Astrocyte (in vitro differentiated cells and primary cell): ENCODE results near the gene RUNDC1. TPM values are rescaled to one million over a fixed set of nuclear protein-coding genes. Genes with fewer than 3 reads are reported as not detected.
A peak's percentile ranks its signal among the peaks of the same experiment; 100 is the strongest.

Experiments used
- DNase-seq: peaks from one replicate; pipeline ENCODE4 v3.0.0-alpha.2; 2010; ENCODE audit warnings: low read depth
- FAIRE-seq: peaks from 2 replicates; lab custom pipeline; 2011; peaks lifted over from hg19 to GRCh38; lab: Jason Lieb, UNC
- H2AFZ ChIP-seq: 2 replicates; pipeline ENCODE4 v1.6.0; 2012; ENCODE audit warnings: low read depth, low read length, inconsistent platforms
- H3K27ac ChIP-seq: 2 replicates; pipeline ENCODE4 v1.5.1; 2011; ENCODE audit warnings: low read depth, low read length, inconsistent platforms
- H3K27me3 ChIP-seq: 2 replicates; pipeline ENCODE4 v1.6.0; 2011; ENCODE audit warnings: low read length, inconsistent platforms; ENCODE audit not compliant: insufficient read depth
- H3K36me3 ChIP-seq: 2 replicates; pipeline ENCODE4 v1.5.1; 2011; ENCODE audit warnings: low read length, inconsistent platforms; ENCODE audit not compliant: insufficient read depth
- H3K4me1 ChIP-seq: 2 replicates; pipeline ENCODE4 v1.5.1; 2011; ENCODE audit warnings: low read length, inconsistent platforms; ENCODE audit not compliant: insufficient read depth
- H3K4me2 ChIP-seq: 2 replicates; pipeline ENCODE4 v1.6.0; 2012; ENCODE audit warnings: low read length, inconsistent platforms
- H3K4me3 ChIP-seq: 2 replicates; pipeline ENCODE4 v1.5.1; 2011; ENCODE audit warnings: low read depth, mild to moderate bottlenecking, low read length, inconsistent platforms; ENCODE audit not compliant: insufficient read depth
- H3K79me2 ChIP-seq: 2 replicates; pipeline ENCODE4 v1.6.0; 2012; ENCODE audit warnings: mild to moderate bottlenecking, low read length, inconsistent platforms; ENCODE audit not compliant: insufficient read depth
- H3K9ac ChIP-seq: 2 replicates; pipeline ENCODE4 v1.6.0; 2012; ENCODE audit warnings: mild to moderate bottlenecking, low read length, inconsistent platforms
- H3K9me3 ChIP-seq: 2 replicates; pipeline ENCODE4 v1.5.1; 2012; ENCODE audit warnings: low read depth, mild to moderate bottlenecking, low read length, inconsistent platforms; ENCODE audit not compliant: insufficient read depth
- H4K20me1 ChIP-seq: 2 replicates; pipeline ENCODE4 v1.6.0; 2012; ENCODE audit warnings: low read length, inconsistent platforms; ENCODE audit not compliant: insufficient read depth
- H3K27ac Mint-ChIP-seq: one replicate; pipeline ENCODE4 v1.8.0; 2021; ENCODE audit warnings: mild to moderate bottlenecking, mixed read lengths; ENCODE audit not compliant: unreplicated experiment
- H3K27me3 Mint-ChIP-seq: one replicate; pipeline ENCODE4 v1.8.0; 2021; ENCODE audit warnings: low read depth, mixed read lengths; ENCODE audit not compliant: unreplicated experiment
- H3K36me3 Mint-ChIP-seq: one replicate; pipeline ENCODE4 v1.8.0; 2021; ENCODE audit warnings: low read depth, mixed read lengths; ENCODE audit not compliant: unreplicated experiment
- H3K4me1 Mint-ChIP-seq: one replicate; pipeline ENCODE4 v1.8.0; 2021; ENCODE audit warnings: low read depth, mixed read lengths; ENCODE audit not compliant: unreplicated experiment
- H3K4me3 Mint-ChIP-seq: one replicate; pipeline ENCODE4 v1.8.0; 2021; ENCODE audit warnings: mild to moderate bottlenecking, moderate library complexity, mixed read lengths; ENCODE audit not compliant: unreplicated experiment
- H3K9me3 Mint-ChIP-seq: one replicate; pipeline ENCODE4 v1.8.0; 2021; ENCODE audit warnings: mild to moderate bottlenecking, mixed read lengths; ENCODE audit not compliant: unreplicated experiment
- CTCF ChIP-seq: IDR thresholded peaks from 2 replicates; pipeline ENCODE4 v1.5.1; 2011; ENCODE audit warnings: low read depth, mild to moderate bottlenecking, inconsistent platforms, low read length, moderate library complexity; ENCODE audit not compliant: insufficient read depth
- EZH2 ChIP-seq: IDR thresholded peaks from 2 replicates; pipeline ENCODE4 v1.6.1; 2012; ENCODE audit warnings: mild to moderate bottlenecking, low read length, inconsistent platforms; ENCODE audit not compliant: insufficient read depth
- total RNA-seq: library from RNA; stranded (reverse); gene quantifications from 2 replicates; pipeline ENCODE4 v1.2.1, GENCODE V29; 2021

RUNDC1 gene
- total RNA-seq, 1 donor from 2014 or later, result 13.8 TPM

DNA sequence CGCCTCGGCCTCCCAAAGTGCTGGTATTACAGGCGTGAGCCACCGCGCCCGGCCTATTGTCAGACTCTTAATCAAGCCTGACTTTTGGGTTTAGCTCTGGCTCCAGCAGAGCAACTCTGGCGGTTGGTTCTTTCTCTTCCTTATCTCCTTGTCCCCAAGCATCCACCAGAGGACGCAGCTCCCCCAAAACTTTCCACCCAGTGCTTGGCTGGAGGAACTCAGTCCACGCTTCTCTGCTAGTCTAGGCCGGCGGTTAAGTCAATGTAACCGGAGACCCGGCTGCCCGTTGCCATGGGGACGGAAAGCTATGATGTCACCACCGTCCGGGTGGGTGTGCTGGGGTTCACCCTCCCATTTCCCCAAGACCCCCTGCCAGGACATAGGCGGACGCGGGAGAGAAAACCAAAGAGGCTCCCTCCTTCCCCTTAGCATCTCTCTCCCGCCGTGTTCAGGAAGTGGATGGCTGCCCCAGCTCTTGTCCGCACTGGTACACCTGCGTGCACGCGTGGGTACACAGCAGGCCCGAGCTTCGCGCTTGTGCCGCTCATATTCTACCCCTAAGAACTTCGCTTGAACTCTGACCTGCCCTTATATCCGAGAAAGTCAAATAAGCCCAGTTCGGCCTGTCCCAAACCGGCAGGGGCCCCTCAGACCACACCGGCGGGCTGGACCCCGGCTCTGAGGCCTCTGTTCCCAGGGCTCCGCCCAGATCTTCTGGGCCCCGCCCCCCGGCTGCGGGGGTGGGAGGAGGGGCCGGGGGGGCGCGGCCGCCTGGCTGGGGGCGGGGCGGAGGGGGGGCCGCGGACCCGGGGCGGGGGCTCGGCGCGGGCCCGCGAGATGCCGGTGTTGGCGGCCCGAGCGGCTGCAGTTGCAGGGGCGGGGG, 44.3 kb downstream of the RUNDC1 start, which contains the start of gene RND2:
Gene RND2 (plus strand): TSS at position 825 of the 883 bp plus-strand sequence. CDS start 117 bp downstream, outside the sequence.
- no peaks in the 10 kb centered on the region for H4K20me1 ChIP-seq

GRCh38 chr17:43025290-43025657, 44.9 kb downstream of the RUNDC1 start:
- Mint-ChIP-seq H3K9me3 (no peaks in the 10 kb centered on the region), H3K4me3 (peak overlapping the region; percentile 81), H3K27me3 (peaks cover 6% of the 10 kb centered on the region), H3K27ac (peak overlapping the region; percentile 69), H3K36me3 (no peaks in the 10 kb centered on the region), H3K4me1 (peaks cover 2% of the 10 kb centered on the region)
- H3K9ac ChIP-seq, result peak overlapping the region; percentile 61
- no peaks in the 10 kb centered on the region for H3K27me3 ChIP-seq
- H2AFZ ChIP-seq, result peak overlapping the region; percentile 77
- DNase-seq (no peak), FAIRE-seq (no peak)
- H3K27ac ChIP-seq, result no peak overlapping the region
- no peaks in the 10 kb centered on the region for H4K20me1 ChIP-seq
- no peaks in the 10 kb centered on the region for H3K9me3 ChIP-seq
- peaks cover 18% of the 10 kb centered on the region for H3K4me1 ChIP-seq
- H3K36me3 ChIP-seq, result no peaks in the 10 kb centered on the region
- peak overlapping the region; percentile 85 for H3K4me2 ChIP-seq
- peaks cover 17% of the 10 kb centered on the region for H3K79me2 ChIP-seq
- H3K4me3 ChIP-seq, result peak overlapping the region; percentile 46
- TF ChIP-seq CTCF (no peak), EZH2 (no peak)

More for the DNA sequence above, 44.3 kb downstream of the RUNDC1 start, which contains the start of gene RND2:
- Mint-ChIP-seq H3K27ac (peak within 1 kb of the TSS; percentile 70), H3K4me3 (peak within 1 kb of the TSS; percentile 84), H3K4me1 (peaks cover 8% of the 10 kb centered on the region), H3K9me3 (no peaks in the 10 kb centered on the region), H3K27me3 (peaks cover 6% of the 10 kb centered on the region), H3K36me3 (no peaks in the 10 kb centered on the region)
- Histone ChIP-seq H3K27me3 (no peaks in the 10 kb centered on the region), H3K4me1 (peaks cover 23% of the 10 kb centered on the region), H3K4me2 (peak within 1 kb of the TSS; percentile 100), H3K79me2 (peaks cover 23% of the 10 kb centered on the region), H2AFZ (peak within 1 kb of the TSS; percentile 98), H3K9me3 (no peaks in the 10 kb centered on the region), H3K9ac (peak within 1 kb of the TSS; percentile 89), H3K4me3 (peak within 1 kb of the TSS; percentile 91), H3K36me3 (no peaks in the 10 kb centered on the region), H3K27ac (peak within 1 kb of the TSS; percentile 67)
- FAIRE-seq (peak; percentile 70), DNase-seq (peak; percentile 90)
- TF ChIP-seq EZH2 (no peak), CTCF (peak; percentile 71)
